Duodenal mucosa (tissue), 2 donors: ENCODE data around the gene CEACAM16.
"Not testable (repeated sequence)": the region's sequence is repeated elsewhere in the genome, so short reads cannot be mapped to it uniquely, and the experiment has no call there.

Experiments
- H3K27ac ChIP-seq: one replicate; pipeline ENCODE4 v1.7.0; 2013; ENCODE audit warnings: low read depth, low read length
- H3K27me3 ChIP-seq, 2 donors: one replicate each; pipeline ENCODE4 v1.7.0; 2013; ENCODE audit warnings: low read length in 2 of 2, control low read depth in 1 of 2; ENCODE audit not compliant: insufficient read depth in 2 of 2, control insufficient read depth in 1 of 2
- H3K36me3 ChIP-seq, 2 donors: one replicate each; pipeline ENCODE4 v1.7.0; 2013; ENCODE audit warnings: low read length in 2 of 2, control low read depth in 1 of 2; ENCODE audit not compliant: insufficient read depth in 2 of 2, control insufficient read depth in 1 of 2
- H3K4me1 ChIP-seq, 2 donors: one replicate each; pipeline ENCODE4 v1.7.0; 2013; ENCODE audit warnings: low read length in 2 of 2, control low read depth in 1 of 2; ENCODE audit not compliant: insufficient read depth in 2 of 2, control insufficient read depth in 1 of 2
- H3K4me3 ChIP-seq, 2 donors: one replicate each; pipeline ENCODE4 v1.7.0; 2013; ENCODE audit warnings: low read length in 2 of 2, low read depth in 1 of 2
- H3K9ac ChIP-seq, 2 donors: one replicate each; pipeline ENCODE4 v1.7.0; 2013; ENCODE audit warnings: low read length in 2 of 2, low read depth in 1 of 2
- H3K9me3 ChIP-seq, 2 donors: one replicate each; pipeline ENCODE4 v1.7.0; 2013; ENCODE audit warnings: low read length in 2 of 2, control low read depth in 1 of 2; ENCODE audit not compliant: control insufficient read depth in 1 of 2

The CEACAM16 gene

GRCh38 chr19:44677019-44677811 lies 21.7 kb upstream of the CEACAM16 start:
- Histone ChIP-seq H3K27ac (no peak overlapping the region), H3K4me1 (no peaks in the 10 kb centered on the region), H3K9ac (no peak overlapping the region), H3K36me3 (no peaks in the 10 kb centered on the region), H3K9me3 (no peaks in the 10 kb centered on the region), H3K27me3 (no peaks in the 10 kb centered on the region), H3K4me3 (no peak overlapping the region)

GRCh38 chr19:44680536-44680935 lies 18.4 kb upstream of the CEACAM16 start:
- no peaks in the 10 kb centered on the region for H3K36me3 ChIP-seq
- H3K4me1 ChIP-seq, result peaks cover 4 to 9% of the 10 kb centered on the region in 2 donors
- no peak overlapping the region for H3K27ac ChIP-seq
- H3K9me3 ChIP-seq, result no peaks in the 10 kb centered on the region
- H3K27me3 ChIP-seq, result no peaks in the 10 kb centered on the region
- no peak overlapping the region for H3K4me3 ChIP-seq
- no peak overlapping the region for H3K9ac ChIP-seq

- Histone ChIP-seq H3K4me3 (no peak overlapping the region), H3K4me1 (peaks cover 4 to 9% of the 10 kb centered on the region in 2 donors), H3K27me3 (no peaks in the 10 kb centered on the region), H3K36me3 (no peaks in the 10 kb centered on the region), H3K9ac (no peak overlapping the region), H3K9me3 (no peaks in the 10 kb centered on the region), H3K27ac (no peak overlapping the region)
These were observed 16.8 kb upstream of the CEACAM16 start for GRCh38 chr19:44681992-44682790.

- no peak overlapping the region for H3K27ac ChIP-seq
- no peaks in the 10 kb centered on the region for H3K36me3 ChIP-seq
- H3K4me1 ChIP-seq, result peaks cover 4 to 9% of the 10 kb centered on the region in 2 donors
- H3K27me3 ChIP-seq, result no peaks in the 10 kb centered on the region
- no peak overlapping the region for H3K9ac ChIP-seq
- H3K9me3 ChIP-seq, result no peaks in the 10 kb centered on the region
- no peak overlapping the region for H3K4me3 ChIP-seq
These were observed 16.1 kb upstream of the CEACAM16 start for GRCh38 chr19:44682807-44683206.

- Histone ChIP-seq H3K9me3 (no peaks in the 10 kb centered on the region), H3K9ac (no peak overlapping the region), H3K27ac (no peak overlapping the region), H3K27me3 (no peaks in the 10 kb centered on the region), H3K4me3 (no peak overlapping the region), H3K36me3 (no peaks in the 10 kb centered on the region), H3K4me1 (peaks cover 4 to 9% of the 10 kb centered on the region in 2 donors)
These were observed 15.3 kb upstream of the CEACAM16 start for GRCh38 chr19:44683434-44684210.

GRCh38 chr19:44684396-44684795 lies 14.6 kb upstream of the CEACAM16 start:
- not testable (repeated sequence) for H3K27ac ChIP-seq, H3K9ac ChIP-seq, H3K4me3 ChIP-seq, H3K36me3 ChIP-seq, H3K27me3 ChIP-seq, H3K9me3 ChIP-seq
- peaks cover 9 to 14% of the 10 kb centered on the region in 2 donors for H3K4me1 ChIP-seq

GRCh38 chr19:44684892-44685863 lies 13.8 kb upstream of the CEACAM16 start:
- Histone ChIP-seq H3K9ac (peak overlapping the region in 1 of 2 donors; percentile 25), H3K4me3 (no peak overlapping the region), H3K27ac (no peak overlapping the region), H3K4me1 (peaks cover 16 to 21% of the 10 kb centered on the region in 2 donors), H3K36me3 (no peaks in the 10 kb centered on the region), H3K9me3 (no peaks in the 10 kb centered on the region), H3K27me3 (no peaks in the 10 kb centered on the region)

GRCh38 chr19:44685877-44686276 lies 13.1 kb upstream of the CEACAM16 start:
- Histone ChIP-seq H3K9me3 (no peaks in the 10 kb centered on the region), H3K9ac (no peak overlapping the region), H3K27me3 (no peaks in the 10 kb centered on the region), H3K4me3 (no peak overlapping the region), H3K27ac (no peak overlapping the region), H3K36me3 (no peaks in the 10 kb centered on the region), H3K4me1 (peaks cover 16 to 21% of the 10 kb centered on the region in 2 donors)

GRCh38 chr19:44686896-44687295 lies 12.1 kb upstream of the CEACAM16 start:
- no peaks in the 10 kb centered on the region for H3K27me3 ChIP-seq
- H3K27ac ChIP-seq, result no peak overlapping the region
- no peaks in the 10 kb centered on the region for H3K36me3 ChIP-seq
- H3K9me3 ChIP-seq, result no peaks in the 10 kb centered on the region
- peaks cover 19 to 27% of the 10 kb centered on the region in 2 donors for H3K4me1 ChIP-seq
- no peak overlapping the region for H3K9ac ChIP-seq
- no peak overlapping the region for H3K4me3 ChIP-seq
